Immature natural killer cell (primary cell): ENCODE measurements around the gene DAB2IP. TPM values are rescaled to one million over a fixed set of nuclear protein-coding genes. Genes with fewer than 3 reads are reported as not detected.

Experiments
- DNase-seq, 3 donors: peaks; one replicate each; pipeline ENCODE4 v3.0.0; 2022; ENCODE audit warnings: mixed read lengths in 1 of 3
- H3K27ac Mint-ChIP-seq, 6 donors: one replicate each; pipeline ENCODE4 v1.8.0; 2020; ENCODE audit warnings: mixed read lengths in 6 of 6, mild to moderate bottlenecking in 5 of 6, inconsistent platforms in 4 of 6, moderate library complexity in 3 of 6
- H3K27me3 Mint-ChIP-seq, 3 donors: one replicate each; pipeline ENCODE4 v1.8.0; 2020 to 2021; ENCODE audit warnings: low read depth in 3 of 3, mild to moderate bottlenecking in 3 of 3, mixed read lengths in 3 of 3, moderate library complexity in 3 of 3, inconsistent platforms in 1 of 3
- H3K36me3 Mint-ChIP-seq, 3 donors: one replicate each; pipeline ENCODE4 v1.8.0; 2020; ENCODE audit warnings: mixed read lengths in 3 of 3, inconsistent platforms in 2 of 3, mild to moderate bottlenecking in 2 of 3
- H3K4me1 Mint-ChIP-seq, 2 donors: one replicate each; pipeline ENCODE4 v1.8.0; 2020; ENCODE audit warnings: inconsistent platforms in 2 of 2, mild to moderate bottlenecking in 2 of 2, mixed read lengths in 2 of 2, moderate library complexity in 1 of 2
- H3K4me3 Mint-ChIP-seq, 5 donors: one replicate each; pipeline ENCODE4 v1.8.0; 2020; ENCODE audit warnings: mild to moderate bottlenecking in 5 of 5, mixed read lengths in 5 of 5, inconsistent platforms in 3 of 5, moderate library complexity in 3 of 5
- H3K9me3 Mint-ChIP-seq, 6 donors: one replicate each; pipeline ENCODE4 v1.8.0; 2020; ENCODE audit warnings: mild to moderate bottlenecking in 6 of 6, mixed read lengths in 6 of 6, inconsistent platforms in 4 of 6, moderate library complexity in 3 of 6
- polyA plus RNA-seq, 3 donors: library from polyadenylated mRNA; unstranded; fragments of 300-500 nt; fragmentation: Illumina TruSeq; gene quantifications; one replicate each; pipeline ENCODE4 v1.2.3, GENCODE V29; 2021

Gene DAB2IP
- polyA plus RNA-seq, 3 donors from 2014 or later: 0.06 to 1.1 TPM; not detected in 1

DNA sequence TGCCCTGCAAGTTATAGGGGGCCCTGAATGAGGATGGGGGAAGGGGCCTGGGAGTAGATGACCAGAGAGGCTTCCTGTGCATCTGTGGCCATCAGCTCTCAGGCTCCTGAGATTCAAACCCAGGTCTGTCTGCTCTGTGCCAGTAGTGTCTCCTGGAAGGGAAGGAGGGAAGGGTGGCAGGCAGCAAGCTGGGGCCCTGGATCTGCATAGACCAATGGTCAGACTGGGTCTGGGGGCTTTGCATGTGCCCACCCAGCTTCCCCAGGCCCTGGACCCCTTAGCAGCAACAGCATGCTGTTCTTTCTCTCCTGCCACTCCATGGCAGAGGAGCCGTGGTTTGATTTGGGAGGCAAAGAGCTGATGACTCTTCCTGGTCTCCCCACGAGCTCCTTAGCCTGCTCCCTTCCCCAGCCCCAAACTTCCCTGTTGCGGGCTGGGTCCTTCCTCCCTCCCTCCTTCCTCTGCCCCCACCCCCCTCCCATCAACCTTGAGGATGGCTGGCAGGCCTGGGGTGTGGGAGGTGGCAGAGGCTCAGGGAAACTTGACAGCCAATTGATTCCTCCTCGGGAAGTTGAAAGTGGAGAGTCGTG is 31.6 kb downstream of the DAB2IP start:
- no peak overlapping the region for H3K4me3 Mint-ChIP-seq
- no peaks in the 10 kb centered on the region for H3K4me1 Mint-ChIP-seq
- H3K9me3 Mint-ChIP-seq: no peaks in the 10 kb centered on the region
- no peaks in the 10 kb centered on the region for H3K36me3 Mint-ChIP-seq
- H3K27ac Mint-ChIP-seq: no peak overlapping the region
- no peak for DNase-seq
- H3K27me3 Mint-ChIP-seq: peaks cover 0 to 5% (median 2%) of the 10 kb centered on the region in 3 donors

DNA sequence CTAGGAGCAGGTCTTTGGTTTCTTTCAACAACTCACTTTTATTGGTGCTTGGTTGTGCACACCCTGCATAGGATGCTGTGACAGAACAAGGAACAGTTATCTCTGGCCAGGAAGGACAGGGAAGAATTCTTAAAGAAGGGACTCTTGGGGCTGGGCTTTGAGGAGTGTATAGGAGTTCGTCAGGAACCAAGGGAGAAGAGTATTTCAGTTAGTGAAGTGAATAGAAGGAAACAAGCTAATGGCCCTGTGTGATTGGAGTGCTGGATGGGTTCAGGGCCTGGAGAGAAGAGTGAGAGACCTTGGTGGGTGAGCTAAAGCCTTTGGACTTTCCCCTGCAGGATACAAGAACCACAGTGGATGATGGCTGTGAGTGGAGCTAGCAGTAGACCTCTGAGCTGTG is 32.2 kb downstream of the DAB2IP start:
- H3K36me3 Mint-ChIP-seq: no peaks in the 10 kb centered on the region
- no peaks in the 10 kb centered on the region for H3K4me1 Mint-ChIP-seq
- peaks cover 0 to 5% (median 2%) of the 10 kb centered on the region in 3 donors for H3K27me3 Mint-ChIP-seq
- no peak overlapping the region for H3K4me3 Mint-ChIP-seq
- H3K27ac Mint-ChIP-seq: no peak overlapping the region
- no peak for DNase-seq
- no peaks in the 10 kb centered on the region for H3K9me3 Mint-ChIP-seq

DNA sequence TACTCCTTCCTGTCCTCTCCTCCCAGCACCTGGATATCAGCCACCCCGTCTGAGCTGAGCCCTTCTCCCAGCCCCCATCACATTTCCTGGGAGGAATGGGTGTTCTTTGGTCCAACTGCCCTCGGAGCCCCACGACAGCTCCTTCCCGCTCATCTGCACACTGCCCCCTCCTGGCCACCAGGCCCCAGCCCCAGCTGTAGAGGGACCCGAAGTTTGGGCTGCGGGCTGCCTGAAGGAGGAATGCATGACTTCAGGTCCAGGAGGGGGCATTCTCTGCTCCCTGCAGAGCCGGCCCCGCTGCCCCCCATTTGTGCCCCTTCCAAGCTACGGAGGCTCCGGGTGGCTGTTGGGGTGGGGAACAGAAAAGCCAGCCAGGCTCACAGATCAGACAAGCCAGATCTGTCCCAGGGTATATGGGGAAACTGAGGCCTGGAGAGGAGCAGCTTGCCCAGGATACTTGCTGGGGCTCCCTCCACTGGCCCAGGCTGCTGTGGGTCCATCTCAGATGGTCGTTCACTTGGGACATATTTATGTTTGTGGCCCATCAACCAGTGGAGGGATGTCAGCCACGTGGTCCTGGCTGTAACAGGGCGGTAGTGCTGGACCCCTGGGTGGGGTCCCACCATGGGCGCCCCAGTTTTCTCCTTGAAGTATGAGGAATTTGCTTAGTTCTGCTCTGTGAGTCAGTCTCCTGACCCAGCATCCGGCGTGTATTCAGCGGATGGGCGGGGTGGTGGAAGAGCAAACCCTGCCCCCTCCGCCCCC is 33.1 kb downstream of the DAB2IP start:
- Mint-ChIP-seq H3K9me3 (no peaks in the 10 kb centered on the region), H3K36me3 (no peaks in the 10 kb centered on the region), H3K27me3 (peaks cover 0 to 3% (median 2%) of the 10 kb centered on the region in 3 donors), H3K4me3 (no peak overlapping the region), H3K27ac (no peak overlapping the region), H3K4me1 (no peaks in the 10 kb centered on the region)
- no peak for DNase-seq

DNA sequence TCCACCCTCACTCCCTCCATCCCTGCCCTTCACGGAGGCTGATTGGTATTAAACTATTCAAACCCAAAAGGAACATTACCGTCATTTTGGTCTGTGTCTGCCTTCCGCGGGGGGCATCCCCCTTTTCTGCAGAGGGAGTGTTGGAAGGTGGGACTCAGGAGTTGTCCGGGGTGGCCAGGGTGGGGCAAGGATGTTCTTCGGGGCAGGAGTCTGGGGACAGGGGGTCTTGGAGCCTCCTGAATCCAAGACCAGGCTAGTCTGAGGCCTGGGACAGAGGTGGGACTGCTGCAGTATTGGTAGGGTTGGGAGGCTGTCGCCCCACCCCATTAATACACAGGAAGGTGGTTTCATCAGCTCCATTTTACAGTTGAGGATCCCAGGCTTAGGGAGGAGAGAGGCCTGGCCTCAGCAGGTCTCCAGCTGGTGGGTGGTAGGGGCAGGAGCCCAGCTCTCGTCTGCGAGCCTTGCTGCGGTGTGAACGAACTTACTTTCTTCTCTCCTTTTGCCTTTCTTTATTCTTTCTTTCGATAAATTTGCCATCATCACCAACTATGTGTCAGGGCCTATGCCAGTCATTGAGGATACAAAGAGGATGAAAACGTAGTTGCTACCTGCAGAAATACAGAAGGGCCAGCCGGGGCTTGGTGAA is 33.8 kb downstream of the DAB2IP start:
- no peaks in the 10 kb centered on the region for H3K4me1 Mint-ChIP-seq
- peaks cover 0 to 3% (median 2%) of the 10 kb centered on the region in 3 donors for H3K27me3 Mint-ChIP-seq
- no peaks in the 10 kb centered on the region for H3K9me3 Mint-ChIP-seq
- DNase-seq: no peak
- H3K36me3 Mint-ChIP-seq: no peaks in the 10 kb centered on the region
- no peak overlapping the region for H3K27ac Mint-ChIP-seq
- no peak overlapping the region for H3K4me3 Mint-ChIP-seq

DNA sequence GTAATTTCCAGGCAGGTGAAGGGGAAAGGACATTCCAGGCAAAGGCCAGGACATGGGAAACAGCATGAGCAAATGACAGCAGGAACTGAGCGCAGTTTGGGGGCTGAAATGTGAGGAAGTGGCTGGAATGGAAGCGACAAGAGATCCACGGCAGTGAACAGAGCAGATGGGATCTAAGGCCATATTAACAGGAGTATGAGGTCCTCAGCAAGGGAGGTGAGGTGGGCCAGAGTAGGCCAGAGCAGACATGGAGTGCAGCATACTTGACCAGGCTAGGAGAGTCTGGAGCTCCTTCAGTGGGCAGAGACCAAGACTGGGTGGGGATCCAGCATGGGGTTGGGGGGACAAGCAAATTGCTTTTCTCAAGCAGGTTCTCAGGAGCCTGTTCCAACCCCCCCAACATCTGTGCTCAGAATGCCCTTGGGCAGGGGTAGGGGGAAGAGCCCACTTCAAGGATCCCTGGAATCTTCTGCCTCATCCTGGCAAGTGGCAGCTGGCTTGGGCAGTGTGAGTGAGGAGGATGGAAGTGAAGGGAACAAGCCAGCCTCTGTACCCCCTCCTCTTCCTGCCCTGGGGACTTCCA is 34.5 kb downstream of the DAB2IP start:
- Mint-ChIP-seq H3K9me3 (no peaks in the 10 kb centered on the region), H3K36me3 (no peaks in the 10 kb centered on the region), H3K27me3 (peaks cover 0 to 3% (median 2%) of the 10 kb centered on the region in 3 donors), H3K27ac (no peak overlapping the region), H3K4me1 (no peaks in the 10 kb centered on the region), H3K4me3 (no peak overlapping the region)
- DNase-seq: no peak

DNA sequence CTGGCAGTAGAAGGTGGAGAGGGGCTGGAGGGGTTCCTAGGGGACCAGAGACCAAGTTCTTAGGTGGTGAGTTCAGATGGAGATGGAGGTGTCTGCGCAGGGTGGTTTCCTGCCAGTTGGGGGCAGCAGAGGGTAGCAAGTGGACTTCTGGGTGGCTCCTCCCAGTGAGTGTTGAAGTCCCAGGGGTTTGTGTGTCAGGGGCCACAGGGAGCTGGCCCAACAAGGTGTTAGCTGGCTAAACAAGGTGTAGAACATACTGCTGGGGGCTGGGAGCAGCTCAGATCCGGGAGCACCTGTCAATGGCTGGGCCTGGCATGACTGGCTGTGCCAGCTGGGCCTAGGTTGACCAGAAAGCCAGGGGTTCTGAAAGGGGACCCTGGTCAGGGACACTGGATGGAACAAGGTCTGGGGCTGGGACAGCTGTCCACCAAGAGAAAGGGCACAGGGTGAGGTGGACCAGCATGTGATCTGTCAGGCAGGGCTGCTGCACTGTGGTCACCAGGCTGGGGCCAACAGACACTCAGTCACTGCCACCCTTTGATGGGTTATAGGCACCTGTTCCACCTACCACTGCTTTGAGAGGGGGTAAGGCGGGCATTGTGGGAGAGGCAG is 35.6 kb downstream of the DAB2IP start:
- Mint-ChIP-seq H3K27me3 (peaks cover 0 to 3% (median 2%) of the 10 kb centered on the region in 3 donors), H3K4me1 (no peaks in the 10 kb centered on the region), H3K4me3 (no peak overlapping the region), H3K36me3 (no peaks in the 10 kb centered on the region), H3K9me3 (no peaks in the 10 kb centered on the region), H3K27ac (no peak overlapping the region)
- DNase-seq: peak; percentile 53 to 59 (median 59)

DNA sequence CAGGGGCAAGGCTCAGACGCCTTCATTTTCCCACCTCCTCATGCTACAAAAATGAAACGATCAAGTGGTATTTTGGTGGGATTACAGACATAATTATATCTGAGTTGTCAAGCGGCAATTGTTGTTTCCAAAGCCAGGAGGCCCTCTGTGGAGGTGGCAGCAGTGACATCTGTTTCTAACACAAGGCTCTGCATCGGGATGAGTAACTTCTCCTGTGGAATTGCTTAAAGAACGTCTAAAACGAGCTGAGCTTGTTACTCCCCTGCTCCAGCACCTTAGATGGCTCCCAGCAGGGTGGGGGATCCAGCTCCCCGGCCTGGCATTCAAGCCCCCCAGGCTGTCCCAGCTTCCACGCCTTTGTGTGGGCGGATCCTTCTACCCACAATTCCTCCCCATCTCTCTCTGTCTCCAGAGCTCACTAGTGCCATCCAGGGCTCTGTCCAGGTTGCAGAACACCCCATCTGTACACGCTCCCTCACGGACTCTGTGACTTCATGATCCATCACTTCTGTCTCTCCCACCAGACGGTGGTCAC is 36.8 kb downstream of the DAB2IP start:
- Mint-ChIP-seq H3K4me3 (no peak overlapping the region), H3K36me3 (no peaks in the 10 kb centered on the region), H3K9me3 (no peaks in the 10 kb centered on the region), H3K27me3 (peaks cover 0 to 4% (median 3%) of the 10 kb centered on the region in 3 donors), H3K27ac (no peak overlapping the region), H3K4me1 (no peaks in the 10 kb centered on the region)
- no peak for DNase-seq

DNA sequence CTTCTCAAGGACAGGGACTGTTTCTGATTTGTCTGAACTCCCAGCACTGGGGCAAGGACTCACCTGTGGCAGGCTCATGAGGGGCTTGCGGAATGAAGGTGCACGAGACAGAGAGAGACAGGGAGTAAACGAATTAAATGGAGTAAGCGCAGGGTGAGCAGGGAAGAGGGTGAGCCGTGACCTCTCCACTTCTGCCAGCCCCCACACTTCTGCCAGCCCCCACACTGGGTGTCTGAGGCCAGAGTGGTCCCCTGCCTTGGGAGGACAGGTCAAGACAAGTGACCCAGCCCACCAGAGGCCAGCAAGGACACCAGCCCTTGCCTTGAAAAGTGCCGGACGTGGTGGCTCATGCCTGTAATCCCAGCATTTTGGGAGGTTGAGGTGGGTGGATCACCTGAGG is 37.2 kb downstream of the DAB2IP start:
- no peak overlapping the region for H3K27ac Mint-ChIP-seq
- H3K9me3 Mint-ChIP-seq: no peaks in the 10 kb centered on the region
- no peak for DNase-seq
- no peaks in the 10 kb centered on the region for H3K4me1 Mint-ChIP-seq
- no peak overlapping the region for H3K4me3 Mint-ChIP-seq
- no peaks in the 10 kb centered on the region for H3K36me3 Mint-ChIP-seq
- H3K27me3 Mint-ChIP-seq: peaks cover 0 to 7% (median 1%) of the 10 kb centered on the region in 3 donors

DNA sequence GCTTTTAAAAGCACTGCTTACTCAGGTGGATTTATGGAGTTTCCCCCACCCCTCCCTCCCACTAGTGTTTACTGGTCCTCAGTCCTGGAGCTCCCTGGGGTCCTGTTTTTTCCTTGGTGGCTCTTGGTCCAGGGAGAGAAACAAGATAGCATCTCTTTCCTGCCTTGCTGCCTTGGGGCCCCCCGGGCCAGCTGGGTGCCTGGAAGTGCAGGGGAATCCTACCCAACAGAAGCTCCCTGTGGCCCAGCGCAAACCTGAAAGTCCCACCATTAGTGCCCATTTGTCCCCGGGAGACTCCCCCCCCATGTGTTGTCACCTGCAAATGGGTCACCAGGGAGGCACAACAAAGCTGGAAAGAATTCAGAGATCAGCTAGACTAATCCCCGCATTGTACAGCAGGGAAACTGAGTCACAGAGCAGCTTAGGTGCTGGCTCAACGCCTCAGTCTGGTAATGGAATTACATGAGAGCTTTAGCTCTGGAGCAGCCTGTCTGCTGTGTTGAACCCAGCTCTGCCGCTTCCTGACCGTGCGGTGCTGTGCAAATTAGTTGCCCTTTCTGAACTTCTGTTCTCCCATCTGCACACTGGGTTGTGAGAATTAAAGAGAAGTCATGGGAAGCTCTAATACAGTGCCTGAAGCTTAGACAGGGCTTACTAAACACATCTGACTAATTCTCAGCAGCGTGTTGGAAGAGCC is 38.2 kb downstream of the DAB2IP start:
- Mint-ChIP-seq H3K27me3 (peaks cover 0 to 7% (median 1%) of the 10 kb centered on the region in 3 donors), H3K4me3 (no peak overlapping the region), H3K27ac (no peak overlapping the region), H3K36me3 (no peaks in the 10 kb centered on the region), H3K9me3 (no peaks in the 10 kb centered on the region), H3K4me1 (no peaks in the 10 kb centered on the region)
- no peak for DNase-seq

DNA sequence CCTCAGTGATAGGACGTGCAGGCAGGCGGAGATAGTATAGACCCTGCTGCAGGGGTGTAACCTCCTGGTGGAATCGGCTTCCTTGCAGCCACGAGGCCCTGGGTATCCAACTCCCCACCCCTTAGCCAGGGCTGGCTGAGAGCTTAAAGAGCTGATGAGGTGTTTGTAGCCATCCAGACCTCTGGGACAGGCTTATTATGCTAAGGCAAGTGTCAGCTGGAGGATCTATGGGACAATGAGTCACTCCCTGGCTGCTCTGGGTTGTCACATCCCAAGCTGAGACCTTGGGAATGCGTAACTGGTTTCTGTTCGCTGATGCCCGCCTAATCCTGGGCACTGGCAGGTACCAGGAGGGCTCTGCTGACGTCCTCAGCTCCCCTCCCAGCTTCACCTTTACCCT is 38.9 kb downstream of the DAB2IP start:
- no peak overlapping the region for H3K4me3 Mint-ChIP-seq
- H3K27me3 Mint-ChIP-seq: peaks cover 1 to 7% (median 4%) of the 10 kb centered on the region in 3 donors
- H3K4me1 Mint-ChIP-seq: no peaks in the 10 kb centered on the region
- no peak for DNase-seq
- H3K36me3 Mint-ChIP-seq: no peaks in the 10 kb centered on the region
- no peak overlapping the region for H3K27ac Mint-ChIP-seq
- no peaks in the 10 kb centered on the region for H3K9me3 Mint-ChIP-seq

DNA sequence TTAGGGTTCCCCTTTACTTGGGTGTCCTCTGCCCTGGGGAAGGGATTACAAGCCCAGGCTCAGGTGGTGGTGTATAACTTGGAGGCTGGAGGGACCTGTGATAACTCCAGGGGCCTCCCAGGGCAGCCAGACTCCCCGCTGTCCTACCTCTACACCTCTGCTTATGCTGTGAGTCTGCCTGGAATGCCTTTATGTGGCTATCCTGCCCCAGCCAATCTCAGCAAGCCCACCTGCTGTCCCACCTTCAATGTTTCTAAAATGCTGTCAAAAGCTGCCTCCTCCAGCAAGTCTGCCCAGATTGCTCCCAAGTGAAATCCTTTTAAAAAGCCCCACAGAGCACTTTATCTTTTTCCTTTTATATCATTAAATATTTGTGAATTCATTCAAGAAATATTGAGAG is 39.3 kb downstream of the DAB2IP start:
- Mint-ChIP-seq H3K4me1 (no peaks in the 10 kb centered on the region), H3K27ac (no peak overlapping the region), H3K36me3 (no peaks in the 10 kb centered on the region), H3K9me3 (no peaks in the 10 kb centered on the region), H3K4me3 (no peak overlapping the region), H3K27me3 (peaks cover 2 to 7% (median 6%) of the 10 kb centered on the region in 3 donors)
- no peak for DNase-seq

DNA sequence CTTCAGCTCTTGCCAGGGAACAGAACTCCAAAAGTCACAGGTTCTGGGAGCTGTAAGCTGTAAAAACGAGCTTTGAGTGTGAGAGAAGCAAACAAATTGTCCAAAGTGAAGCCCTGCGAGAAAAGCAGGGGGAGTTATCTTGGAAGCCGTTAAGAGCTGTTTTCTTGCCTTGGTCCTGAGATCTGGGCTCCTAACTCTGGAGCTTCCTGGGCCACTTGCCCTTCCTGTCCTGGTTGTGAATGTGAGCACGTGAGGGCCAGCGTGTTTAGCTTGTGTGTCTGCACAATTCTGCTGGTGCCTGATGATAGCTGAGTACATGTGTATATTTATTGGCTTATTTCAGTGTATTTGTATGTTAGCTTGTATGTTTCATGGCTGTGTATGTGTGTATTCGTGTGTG is 40.5 kb downstream of the DAB2IP start:
- Mint-ChIP-seq H3K27ac (no peak overlapping the region), H3K27me3 (peaks cover 5 to 10% (median 9%) of the 10 kb centered on the region in 3 donors), H3K4me3 (no peak overlapping the region), H3K36me3 (no peaks in the 10 kb centered on the region), H3K9me3 (no peaks in the 10 kb centered on the region), H3K4me1 (peaks cover under 1 to 3% of the 10 kb centered on the region in 2 donors)
- DNase-seq: no peak
